Right ventricle myocardium superior (tissue), 1 donor: ENCODE measurements around the gene KRTAP1-1. TPM values are rescaled to one million over a fixed set of nuclear protein-coding genes. Genes with fewer than 3 reads are reported as not detected.
"Not testable (repeated sequence)": the region's sequence is repeated elsewhere in the genome, so short reads cannot be mapped to it uniquely, and the experiment has no call there.

Experiments used
- ATAC-seq: fragments of 200-7000 bp; cut with Tn5 transposase; one replicate; pipeline ENCODE4 v1.9.1; 2020; ENCODE audit warnings: mild to moderate bottlenecking; ENCODE audit not compliant: poor library complexity
- DNase-seq: peaks from one replicate; pipeline ENCODE4 v3.0.0-alpha.2; 2020
- intact Hi-C: fragments of 100-400 bp; cut with DNase I; formaldehyde crosslinking; loops from one replicate; pipeline ENCODE4 v1.11.2; 2022
- total RNA-seq: library from RNA; stranded (reverse); fragmentation: NEBNext Ultra II Directional; extraction: Animal tissue kit (Norgen Biotek cat#: 25700); gene quantifications from one replicate; pipeline ENCODE4 v1.2.1, GENCODE V29; 2021
- donor health status: DM: no; HTN: yes; CAD: no; lungs with severe emphysema.

The KRTAP1-1 gene
- total RNA-seq, 1 donor from 2014 or later: not detected

DNA sequence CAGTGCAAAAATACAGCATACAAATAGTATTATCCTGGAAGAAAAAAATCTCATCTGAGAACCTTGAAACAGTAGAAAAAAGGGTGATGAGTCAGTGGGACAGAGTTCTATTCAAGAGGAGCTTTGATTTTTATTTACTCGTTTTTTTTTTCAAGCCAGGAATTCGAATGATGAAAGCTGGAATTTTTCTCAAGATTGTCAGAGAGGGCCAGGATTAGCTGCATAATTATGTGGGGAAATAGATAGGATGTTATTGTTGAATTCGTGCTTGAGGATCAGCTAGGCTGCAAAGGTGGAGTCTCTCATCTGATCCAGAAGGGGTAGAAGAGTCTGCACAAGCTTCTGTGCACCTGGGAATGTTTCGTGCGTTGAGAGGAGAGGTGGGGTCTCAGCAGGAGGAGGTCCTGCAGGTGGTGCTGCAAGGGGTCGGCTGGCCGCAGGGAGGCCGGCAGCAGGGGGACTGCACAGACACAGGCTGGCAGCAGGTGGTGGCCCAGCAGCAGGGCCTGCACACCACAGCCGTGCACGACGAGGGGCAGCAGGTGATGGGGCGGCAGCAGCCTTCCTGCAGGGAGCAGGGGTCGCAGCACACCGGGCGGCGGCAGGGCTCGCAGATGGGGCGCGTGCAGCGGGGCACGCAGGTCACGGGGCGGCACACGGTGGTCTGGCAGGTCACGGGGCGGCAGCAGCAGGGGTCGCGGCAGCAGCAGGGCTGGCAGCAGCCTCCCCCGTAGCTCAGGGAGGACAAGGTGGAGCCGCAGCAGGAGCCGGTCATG, 18.2 kb upstream of the KRTAP1-1 start:
- intact Hi-C loops, ATAC-seq: not testable (repeated sequence)

DNA sequence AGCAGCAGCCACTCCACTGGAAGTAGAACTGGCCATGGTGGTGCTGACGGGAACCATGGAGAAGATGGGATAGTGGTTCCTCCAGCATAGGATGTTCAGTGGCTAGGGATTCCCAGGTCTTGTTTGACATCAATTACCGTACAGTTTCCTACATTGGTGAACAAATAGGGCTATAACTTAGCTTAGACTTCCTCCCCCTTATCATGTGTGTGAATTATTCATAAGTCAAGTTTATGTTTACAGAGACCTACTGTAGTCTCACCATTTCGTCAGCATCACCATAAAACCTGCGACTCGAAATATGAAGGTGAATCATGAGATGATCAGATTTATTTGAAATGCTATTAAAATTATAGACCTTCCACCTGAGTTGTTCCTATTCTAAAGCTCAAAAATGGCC, 17.5 kb upstream of the KRTAP1-1 start:
- ATAC-seq (no peak), DNase-seq (no peak)
- intact Hi-C loops: no loop called here

More for the DNA sequence above, 18.2 kb upstream of the KRTAP1-1 start:
- DNase-seq: not testable (repeated sequence)

DNA sequence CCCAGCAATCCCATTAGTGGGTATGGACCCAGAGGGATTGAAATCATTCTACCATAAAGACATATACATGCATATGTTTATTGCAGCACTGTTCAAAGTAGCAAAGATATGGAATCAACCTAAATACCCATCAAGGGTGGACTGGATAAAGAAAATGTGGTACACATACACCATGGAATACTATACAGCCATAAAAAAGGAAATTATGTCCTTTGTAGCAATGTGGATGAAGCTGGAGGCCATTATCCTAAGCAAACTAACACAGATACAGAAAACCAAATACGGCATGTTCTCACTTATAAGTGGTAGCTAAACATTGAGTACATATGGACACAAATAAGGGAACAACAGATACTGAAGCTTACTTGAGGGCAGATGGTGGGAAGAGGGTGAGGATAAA, 16.3 kb upstream of the KRTAP1-1 start:
- intact Hi-C loops: no loop called here
- no peak for ATAC-seq
- no peak for DNase-seq

DNA sequence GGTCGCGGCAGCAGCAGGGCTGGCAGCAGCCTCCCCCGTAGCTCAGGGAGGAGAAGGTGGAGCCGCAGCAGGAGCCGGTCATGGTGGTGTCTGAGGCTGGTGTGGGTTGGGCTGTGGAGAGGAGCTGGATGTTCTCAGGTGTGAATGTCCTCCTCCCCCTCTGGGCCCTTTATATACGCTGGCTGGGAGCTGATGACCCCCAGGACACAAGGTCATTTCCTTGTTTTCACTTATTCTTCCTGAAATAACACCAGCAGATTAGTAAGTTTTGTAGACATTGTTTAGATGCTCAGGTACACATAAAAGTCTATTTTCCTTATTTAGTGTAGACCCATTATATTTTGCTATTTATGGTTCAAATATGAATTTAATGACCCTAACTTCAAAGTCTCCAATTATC, 13.9 kb upstream of the KRTAP1-1 start, which contains the start of gene KRTAP2-2:
TSS of gene KRTAP2-2 (minus strand) at position 101 of the 400 bp plus-strand sequence. CDS start at position 82, 19 bp downstream.
- intact Hi-C loops, ATAC-seq, DNase-seq: not testable (repeated sequence)

DNA sequence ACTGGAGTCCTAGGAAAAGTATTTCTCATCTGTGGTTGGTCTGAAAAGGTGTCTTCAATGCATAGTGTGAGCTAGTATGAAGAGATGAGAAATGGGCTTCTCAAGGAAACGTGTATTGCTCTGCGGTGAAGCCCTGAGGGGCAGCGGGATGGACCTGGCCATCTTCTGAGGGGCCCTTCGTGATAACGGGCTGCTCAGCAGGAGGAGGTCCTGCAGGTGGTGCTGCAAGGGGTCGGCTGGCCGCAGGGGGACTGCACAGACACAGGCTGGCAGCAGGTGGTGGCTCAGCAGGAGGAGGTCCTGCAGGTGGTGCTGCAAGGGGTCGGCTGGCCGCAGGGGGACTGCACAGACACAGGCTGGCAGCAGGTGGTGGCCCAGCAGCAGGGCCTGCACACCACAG, 13.3 kb upstream of the KRTAP1-1 start:
- ATAC-seq, DNase-seq, intact Hi-C loops: not testable (repeated sequence)

DNA sequence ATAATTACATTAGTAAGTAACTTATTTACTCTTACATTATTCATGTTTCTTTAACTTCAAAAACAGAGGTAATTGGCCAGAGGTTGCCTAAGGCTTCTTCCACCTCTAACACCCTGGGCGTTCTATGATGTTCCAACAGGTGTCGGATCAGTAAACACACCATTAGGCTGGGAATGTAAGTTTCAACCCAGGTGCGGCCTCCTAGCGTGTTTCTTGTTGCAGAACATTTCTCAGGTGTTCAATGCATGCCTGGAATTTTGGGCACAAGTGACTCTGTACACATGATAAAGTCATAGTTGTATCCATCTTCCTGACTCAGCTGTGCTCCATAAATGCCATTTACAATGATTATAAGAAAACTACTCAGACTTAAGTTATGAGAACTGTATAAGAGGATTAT, 12.8 kb upstream of the KRTAP1-1 start:
- ATAC-seq (no peak), DNase-seq (no peak)
- intact Hi-C loops: no loop called here

DNA sequence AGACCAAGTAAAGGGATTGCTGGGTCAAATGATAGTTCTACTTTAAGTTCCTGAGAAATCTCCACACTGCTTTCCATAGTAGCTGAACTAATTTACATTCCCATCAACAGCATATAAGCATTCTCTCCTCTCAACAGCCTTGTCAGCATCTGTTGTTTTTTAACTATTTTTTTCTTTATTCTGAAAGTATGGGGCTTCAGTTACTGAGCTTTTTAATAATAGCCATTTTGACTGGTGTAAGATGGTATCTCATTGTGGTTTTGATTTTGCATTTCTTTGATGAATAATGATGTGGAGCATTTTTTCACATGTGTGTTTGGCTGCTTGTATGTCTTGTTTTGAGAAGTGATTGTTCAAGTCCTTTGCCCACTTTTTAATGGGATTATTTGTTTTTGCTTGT, 11.3 kb upstream of the KRTAP1-1 start:
- no peak for ATAC-seq
- intact Hi-C loops: no loop called here
- no peak for DNase-seq

DNA sequence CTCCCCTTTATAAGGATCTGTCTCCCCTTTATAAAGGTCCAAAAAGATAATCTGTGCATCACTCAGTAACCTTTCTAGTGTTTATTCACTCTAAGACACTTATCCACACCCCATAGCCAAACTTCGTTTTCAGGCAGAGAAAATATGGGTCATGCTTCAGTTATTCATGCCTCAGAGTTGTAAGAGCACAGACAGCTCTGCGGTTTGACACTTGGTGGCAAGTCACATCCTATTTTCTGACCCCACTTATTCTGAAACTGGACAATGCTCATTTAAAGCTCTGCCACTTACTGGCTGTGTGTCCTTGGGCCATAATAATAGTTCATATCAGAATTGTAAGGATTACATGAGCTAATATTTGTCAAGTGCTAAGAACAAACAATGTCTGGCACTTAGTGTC, 7.9 kb upstream of the KRTAP1-1 start:
- intact Hi-C loops: no loop called here
- DNase-seq (no peak), ATAC-seq (no peak)

DNA sequence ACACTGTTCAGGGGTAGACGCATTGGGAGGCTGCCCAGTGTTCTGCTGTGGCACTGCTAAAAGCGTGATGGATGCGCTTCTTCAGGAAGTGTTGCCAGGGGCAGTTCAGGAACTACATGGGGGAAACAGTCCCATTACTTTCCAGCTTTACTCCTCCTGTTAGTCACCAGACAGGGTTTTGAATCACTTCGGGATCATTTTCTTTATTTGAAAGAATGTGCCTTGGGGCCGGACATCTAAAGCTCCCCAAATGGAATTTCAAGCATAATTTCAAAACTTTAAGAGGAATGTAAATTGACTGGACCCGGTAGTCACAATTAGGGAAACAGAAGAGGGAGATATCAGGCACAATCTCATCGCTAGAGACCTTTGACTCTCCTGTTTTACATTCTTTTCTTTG, 7.2 kb upstream of the KRTAP1-1 start:
- ATAC-seq (no peak), DNase-seq (no peak)
- intact Hi-C loops: no loop called here

DNA sequence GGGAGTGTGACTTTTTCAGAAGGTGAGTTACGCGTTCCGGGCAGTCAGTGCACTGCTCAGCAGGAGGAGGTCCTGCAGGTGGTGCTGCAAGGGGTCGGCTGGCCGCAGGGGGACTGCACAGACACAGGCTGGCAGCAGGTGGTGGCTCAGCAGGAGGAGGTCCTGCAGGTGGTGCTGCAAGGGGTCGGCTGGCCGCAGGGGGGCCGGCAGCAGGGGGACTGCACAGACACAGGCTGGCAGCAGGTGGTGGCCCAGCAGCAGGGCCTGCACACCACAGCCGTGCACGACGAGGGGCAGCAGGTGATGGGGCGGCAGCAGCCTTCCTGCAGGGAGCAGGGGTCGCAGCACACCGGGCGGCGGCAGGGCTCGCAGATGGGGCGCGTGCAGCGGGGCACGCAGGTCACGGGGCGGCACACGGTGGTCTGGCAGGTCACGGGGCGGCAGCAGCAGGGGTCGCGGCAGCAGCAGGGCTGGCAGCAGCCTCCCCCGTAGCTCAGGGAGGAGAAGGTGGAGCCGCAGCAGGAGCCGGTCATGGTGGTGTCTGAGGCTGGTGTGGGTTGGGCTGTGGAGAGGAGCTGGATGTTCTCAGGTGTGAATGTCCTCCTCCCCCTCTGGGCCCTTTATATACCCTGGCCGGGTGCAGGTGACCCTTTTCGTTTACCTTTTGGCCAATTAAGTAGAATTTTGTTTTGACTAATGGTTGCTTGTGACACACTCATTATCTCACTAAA, 5.7 kb upstream of the KRTAP1-1 start, which contains the start of gene KRTAP2-1:
TSS of gene KRTAP2-1 (minus strand) at position 582 of the 731 bp plus-strand sequence. CDS start at position 533, 49 bp downstream.
- intact Hi-C loops, DNase-seq, ATAC-seq: not testable (repeated sequence)

DNA sequence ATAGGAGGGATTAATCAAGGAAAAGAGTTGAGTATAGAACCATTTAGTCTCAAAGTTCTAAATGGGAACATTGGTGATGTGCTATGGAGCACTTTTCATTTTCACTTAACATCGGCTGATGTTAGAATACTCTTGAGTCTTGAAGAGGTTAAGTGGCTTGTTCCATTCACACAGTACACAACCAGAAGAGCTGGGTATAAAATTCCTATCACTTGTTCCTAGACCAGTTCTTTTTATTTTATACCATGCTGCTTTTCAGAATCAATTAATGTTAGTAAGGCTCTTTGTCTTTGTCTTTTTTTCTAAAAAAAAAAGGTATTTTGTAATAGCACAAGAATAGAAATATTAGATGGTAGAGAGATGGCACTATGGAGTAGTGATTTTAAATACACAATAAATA, 1.7 kb upstream of the KRTAP1-1 start:
- intact Hi-C loops: no loop called here
- DNase-seq (no peak), ATAC-seq (no peak)

DNA sequence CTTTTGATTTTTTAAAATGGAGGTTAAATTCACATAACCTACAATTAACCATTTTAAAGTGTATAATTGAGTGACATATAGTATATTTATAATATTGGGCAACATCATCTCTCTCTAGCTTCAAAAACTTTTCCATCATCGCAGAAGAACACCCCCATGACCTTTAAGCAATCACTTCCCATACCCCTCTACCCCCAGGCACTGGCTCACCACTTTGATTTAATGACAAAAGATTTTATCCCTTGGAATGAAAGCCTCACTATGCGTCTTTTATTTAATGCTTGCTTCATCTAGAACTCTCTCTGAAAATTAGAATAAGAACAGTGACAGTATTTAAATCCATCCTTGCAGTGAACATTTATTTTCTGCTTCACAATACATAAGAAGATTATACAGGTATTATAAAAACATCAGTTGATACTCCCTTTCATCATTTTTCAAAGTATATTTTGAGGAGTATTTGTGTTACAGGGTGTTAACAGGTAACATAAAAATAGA, 3.3 kb downstream of the KRTAP1-1 start:
- ATAC-seq: no peak
- no peak for DNase-seq
- intact Hi-C loops: no loop called here

DNA sequence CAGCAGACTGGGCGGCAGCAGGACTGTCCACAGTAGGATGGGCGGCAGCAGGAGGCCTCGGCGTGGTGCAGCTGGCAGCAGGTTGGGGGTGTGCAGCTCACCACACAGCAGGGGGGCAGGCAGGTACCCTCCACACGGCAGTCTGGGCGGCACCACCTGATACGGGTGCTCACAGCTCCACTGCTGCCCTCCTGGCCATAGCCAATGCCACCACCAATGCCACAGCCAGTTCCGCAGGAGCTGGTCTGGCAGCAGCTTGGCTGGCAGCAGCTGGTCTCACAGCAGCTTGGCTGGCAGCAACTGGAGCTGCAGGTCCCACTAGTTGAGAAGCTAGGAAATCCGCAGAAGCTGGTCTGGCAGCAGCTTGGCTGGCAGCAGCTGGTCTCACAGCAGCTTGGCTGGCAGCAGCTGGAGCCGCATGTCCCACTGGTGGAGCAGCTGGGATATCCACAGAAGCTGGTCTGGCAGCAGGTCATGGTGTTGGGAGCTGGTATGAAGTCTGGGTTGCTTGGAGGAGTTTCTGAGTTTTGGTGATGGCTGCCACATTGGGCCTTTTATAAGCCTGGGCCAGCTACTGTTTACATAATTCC, 6.8 kb downstream of the KRTAP1-1 start, which contains the start of gene KRTAP1-3:
TSS of gene KRTAP1-3 (minus strand) at position 529 of the 590 bp plus-strand sequence. CDS start at position 476, 53 bp downstream.
- DNase-seq, intact Hi-C loops, ATAC-seq: not testable (repeated sequence)

DNA sequence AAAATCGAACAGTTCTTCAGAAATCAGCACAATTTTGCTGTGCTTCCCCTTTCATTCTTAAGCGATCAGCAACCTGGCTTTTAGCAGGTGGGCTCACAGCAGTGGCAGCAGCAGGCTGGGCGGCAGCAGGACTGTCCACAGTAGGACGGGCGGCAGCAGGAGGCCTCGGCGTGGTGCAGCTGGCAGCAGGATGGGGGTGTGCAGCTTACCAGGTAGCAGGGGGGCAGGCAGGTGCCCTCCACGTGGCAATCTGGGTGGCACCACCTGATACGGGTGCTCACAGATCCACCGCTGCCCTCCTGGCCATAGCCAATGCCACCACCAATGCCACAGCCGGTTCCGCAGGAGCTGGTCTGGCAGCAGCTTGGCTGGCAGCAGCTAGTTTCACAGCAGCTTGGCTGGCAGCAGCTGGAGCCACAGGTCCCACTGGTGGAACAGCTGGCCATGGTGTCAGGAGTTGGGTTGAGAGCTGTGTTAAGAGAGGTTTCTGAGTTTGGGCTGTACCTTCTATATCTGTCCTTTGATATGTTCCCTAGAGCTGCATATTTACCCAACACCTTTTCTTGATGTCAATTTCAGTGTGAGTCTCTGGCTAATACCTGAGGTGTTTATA, 11.5 kb downstream of the KRTAP1-1 start, which contains the start of gene KRTAP1-4:
TSS of gene KRTAP1-4 (minus strand) at position 563 of the 613 bp plus-strand sequence. CDS start at position 446, 117 bp downstream.
- intact Hi-C loops: no loop called here
- no peak for DNase-seq
- ATAC-seq: no peak

DNA sequence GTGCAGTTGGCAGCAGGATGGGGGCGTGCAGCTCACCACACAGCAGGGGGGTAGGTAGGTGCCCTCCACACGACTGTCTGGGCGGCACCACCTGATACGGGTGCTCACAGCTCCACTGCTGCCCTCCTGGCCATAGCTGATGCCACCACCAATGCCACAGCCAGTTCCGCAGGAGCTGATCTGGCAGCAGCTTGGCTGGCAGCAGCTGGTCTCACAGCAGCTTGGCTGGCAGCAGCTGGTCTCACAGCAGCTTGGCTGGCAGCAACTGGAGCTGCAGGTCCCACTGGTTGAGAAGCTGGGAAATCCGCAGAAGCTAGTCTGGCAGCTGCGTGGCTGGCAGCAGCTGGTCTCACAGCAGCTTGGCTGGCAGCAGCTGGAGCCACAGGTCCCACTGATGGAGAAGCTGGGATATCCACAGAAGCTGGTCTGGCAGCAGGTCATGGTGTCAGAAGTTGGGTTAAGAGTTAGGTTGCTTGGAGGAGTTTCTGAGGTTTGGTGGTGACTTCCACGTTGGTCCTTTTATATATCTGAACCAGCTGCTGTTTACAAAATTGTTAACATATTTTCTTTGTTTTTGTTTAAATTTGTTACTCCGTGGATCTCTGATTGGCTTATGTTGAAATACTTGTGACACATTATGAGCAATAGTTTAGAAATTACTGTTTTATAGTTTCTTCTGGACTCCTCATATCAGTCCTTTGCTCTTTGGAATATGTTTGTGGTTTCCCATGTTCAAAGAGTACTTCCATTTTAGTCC, 14.4 kb downstream of the KRTAP1-1 start, which contains the start of gene KRTAP1-5:
TSS of gene KRTAP1-5 (minus strand) at position 494 of the 757 bp plus-strand sequence. CDS start at position 441, 53 bp downstream.
- ATAC-seq: no peak
- no peak for DNase-seq
- intact Hi-C loops: no loop called here

DNA sequence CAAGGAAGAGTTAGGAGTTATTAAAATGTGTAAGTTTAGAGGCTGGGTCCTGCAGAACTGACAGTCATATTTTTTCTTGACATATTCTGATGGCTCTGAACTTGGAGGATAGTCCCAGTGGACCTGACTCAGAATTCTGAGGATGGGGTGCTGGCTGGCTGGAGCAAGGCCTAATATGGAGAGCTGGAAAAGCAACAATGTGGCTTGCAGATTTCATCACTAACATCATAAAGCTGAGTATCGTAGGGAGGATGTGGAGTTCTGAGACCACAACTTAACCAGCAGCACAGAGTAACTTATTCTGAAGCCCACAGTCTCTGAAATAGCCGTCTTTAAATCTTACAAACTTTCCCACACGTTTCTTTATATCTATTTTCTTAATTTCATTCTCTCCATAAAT, 16.6 kb downstream of the KRTAP1-1 start:
- DNase-seq (no peak), ATAC-seq (no peak)
- intact Hi-C loops: no loop called here

DNA sequence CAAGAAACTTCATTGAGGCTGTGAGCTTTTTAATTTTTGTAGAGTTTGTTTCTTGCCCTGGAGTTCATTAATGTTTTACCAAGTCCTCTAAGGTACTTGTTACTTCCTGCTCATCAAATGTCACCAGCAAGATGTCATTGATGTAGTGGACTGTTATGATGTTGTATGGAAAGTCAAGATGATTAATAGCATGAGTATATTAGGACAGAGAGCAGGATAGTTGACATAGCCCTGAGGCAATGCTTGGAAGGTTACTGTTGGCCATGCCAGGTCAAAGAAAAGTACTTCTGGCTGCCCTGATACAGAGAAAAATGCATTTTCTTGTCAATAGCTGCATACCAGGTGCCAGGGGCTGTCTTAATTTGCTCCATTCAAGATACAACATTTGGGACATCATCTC, 20.9 kb downstream of the KRTAP1-1 start:
- ATAC-seq: no peak
- intact Hi-C loops: no loop called here
- no peak for DNase-seq

DNA sequence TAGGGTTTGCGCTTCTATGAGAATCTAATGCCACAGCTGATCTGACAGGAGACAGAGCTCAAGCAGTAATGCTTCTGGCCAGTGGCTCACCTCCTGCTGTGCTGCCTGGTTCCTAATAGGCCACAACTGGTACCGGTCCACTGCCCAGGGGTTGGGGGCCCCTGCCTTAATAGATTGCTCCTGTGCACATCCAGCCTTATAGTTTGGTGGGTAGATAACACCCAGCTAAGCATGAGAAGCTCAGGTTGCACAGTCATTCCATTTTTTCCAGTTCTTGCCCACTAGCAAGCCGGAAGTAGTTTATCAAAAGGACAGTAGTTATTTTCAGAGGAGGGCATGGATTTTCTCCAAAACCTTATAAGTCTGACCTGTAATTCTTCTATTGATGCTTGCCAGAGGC, 21.8 kb downstream of the KRTAP1-1 start:
- intact Hi-C loops: no loop called here
- ATAC-seq: no peak
- DNase-seq: no peak
